Heart left ventricle (tissue), 13 donors: ENCODE measurements around the gene KCNMB2.

Source experiments
- CTCF ChIP-seq, 12 donors: fragments of 200-600 bp; sonication (generic) in 4 of 12; IDR thresholded peaks; one replicate each; pipeline versions ENCODE4 v1.5.0 to v1.8.0; 2018 to 2022; ENCODE audit warnings: antibody characterized with exemption in 12 of 12, mild to moderate bottlenecking in 5 of 12
- POLR2A ChIP-seq, 2 donors: fragments of 450-650 bp; IDR thresholded peaks; one replicate each; pipeline ENCODE4 v1.6.1; 2017; ENCODE audit warnings: antibody characterized with exemption in 2 of 2, mild to moderate bottlenecking in 2 of 2, moderate library complexity in 2 of 2
- donor health status: ischemic (EF 13 %, LVEDD 7.1; RV severe dilation, severe dysfunction).
- donor health status: DM: no; HTN: yes; CAD: no.
- donor health status: DM: no; HTN: no; CAD: no.
- donor health status: ischemic (EF 25% LVEDD 6.9; RV normal size, moderate dysfunction).
- donor health status: ischemic (EF 25% LVEDD 5.7; RV mildly dilated, moderate dysfunction).
- donor health status: ischemic (EF 35%, LVEDD 5.7; RV mildly dilated, moderate dysfunction).
- donor health status: nonischemic (EF 11% LVEDD 7.7; RV severe dilation, severe dysfunction).
- donor health status: DM: yes; HTN: yes; CAD: no.
- donor health status: PGD.
- donor health status: ischemic (EF 29% LVEDD 5.4; RV normal size, mild dysfunction).
- donor health status: nonischemic (EF 23%, LVEDD 6.1; RV moderate dilation, normal function).

- TF ChIP-seq CTCF (IDR thresholded peaks at IDR 0.05) (no peak), POLR2A (IDR thresholded peaks at IDR 0.05) (no peak)
These were observed 11.0 kb upstream of the KCNMB2 start for GRCh38 chr3:178525251-178525650.
